B cell (primary cell): ENCODE results near the gene ANAPC10. TPM values are rescaled to one million over a fixed set of nuclear protein-coding genes. Genes with fewer than 3 reads are reported as not detected.

Experiments
- ATAC-seq: fragments of 200-7000 bp; cut with Tn5 transposase; one replicate; pipeline ENCODE4 v1.10.0; 2021; ENCODE audit warnings: low read depth, mild to moderate bottlenecking, moderate number of reproducible peaks, moderate library complexity
- CTCF ChIA-PET: fragments of 350-600 bp; sonication (Branson Sonifier 250); formaldehyde crosslinking; loops from one replicate; lab custom pipeline; 2021; ENCODE audit warnings: antibody characterized with exemption, inconsistent platforms; lab: Charles Lee
- POLR2A ChIA-PET: fragments of 350-600 bp; sonication (Branson Sonifier 250); formaldehyde crosslinking; loops from one replicate; lab custom pipeline; 2021; ENCODE audit warnings: antibody characterized with exemption; lab: Charles Lee
- DNase-seq: peaks from one replicate; pipeline ENCODE4 v3.0.0; 2013
- H2AFZ ChIP-seq: 2 replicates; pipeline ENCODE4 v1.6.1; 2012; ENCODE audit warnings: mild to moderate bottlenecking, low read depth, low read length; ENCODE audit not compliant: insufficient read depth, poor library complexity, severe bottlenecking
- H3K27ac ChIP-seq, 2 donors: 1 replicate in 1 of 2; 2 replicates in 1 of 2; pipeline ENCODE4 v1.5.1; 2012 to 2013; ENCODE audit warnings: low read length in 2 of 2, mild to moderate bottlenecking in 2 of 2, moderate library complexity in 1 of 2
- H3K27me3 ChIP-seq, 4 experiments: fragments of 200-600 bp in 1 of 4; sonication (generic) in 1 of 4; replicated peaks in 1 of 4; 1 replicate in 2 of 4; 2 replicates in 2 of 4; pipeline versions ENCODE4 v1.6.1 to v1.7.0; 2013 to 2016; ENCODE audit warnings: low read length in 3 of 4, mild to moderate bottlenecking in 2 of 4, mixed read lengths in 1 of 4, moderate library complexity in 1 of 4; ENCODE audit not compliant: insufficient read depth in 4 of 4, control insufficient read depth in 3 of 4; ENCODE audit errors: control extremely low read depth in 1 of 4
- H3K36me3 ChIP-seq, 2 experiments: replicated peaks in 1 of 2; 1 replicate in 1 of 2; 2 replicates in 1 of 2; pipeline versions ENCODE4 v1.6.1 to v1.7.1; 2013; ENCODE audit warnings: low read length in 1 of 2; ENCODE audit not compliant: insufficient read depth in 2 of 2, control insufficient read depth in 1 of 2; ENCODE audit errors: control extremely low read depth in 1 of 2, extremely low read depth in 1 of 2
- H3K4me1 ChIP-seq, 2 donors: fragments of 200-600 bp in 1 of 2; sonication (generic) in 1 of 2; 1 replicate in 1 of 2; 2 replicates in 1 of 2; pipeline versions ENCODE4 v1.5.1 to v1.6.1; 2013 to 2017; ENCODE audit warnings: low read length in 2 of 2; ENCODE audit not compliant: control insufficient read depth in 2 of 2, insufficient read depth in 2 of 2
- H3K4me2 ChIP-seq: replicated peaks from 2 replicates; pipeline ENCODE3; 2012; ENCODE audit warnings: mild to moderate bottlenecking, low read depth, low read length; ENCODE audit not compliant: poor library complexity, severe bottlenecking
- H3K4me3 ChIP-seq, 5 experiments: fragments of 200-600 bp in 1 of 5; sonication (generic) in 1 of 5; 1 replicate in 3 of 5; 2 replicates in 2 of 5; pipeline versions ENCODE4 v1.5.1 to v1.7.0; 2011 to 2016; ENCODE audit warnings: low read length in 4 of 5, mild to moderate bottlenecking in 4 of 5, low read depth in 2 of 5, control low read depth in 1 of 5, moderate library complexity in 1 of 5; ENCODE audit not compliant: insufficient read depth in 1 of 5; ENCODE audit errors: control extremely low read depth in 1 of 5, extremely low read depth in 1 of 5
- H3K79me2 ChIP-seq: fragments of 200-600 bp; sonication (generic); one replicate; pipeline ENCODE4 v1.6.0; 2016; ENCODE audit warnings: low read length; ENCODE audit not compliant: control insufficient read depth, insufficient read depth
- H3K9ac ChIP-seq: fragments of 200-600 bp; sonication (generic); 2 replicates; pipeline ENCODE4 v1.6.1; 2017; ENCODE audit warnings: mild to moderate bottlenecking, low read length, moderate library complexity
- H3K9me3 ChIP-seq, 3 donors: one replicate each; pipeline versions ENCODE4 v1.6.1 to v1.7.1; 2013; ENCODE audit warnings: low read length in 2 of 3; ENCODE audit not compliant: control insufficient read depth in 2 of 3, insufficient read depth in 1 of 3; ENCODE audit errors: control extremely low read depth in 1 of 3
- H4K20me1 ChIP-seq: 2 replicates; pipeline ENCODE4 v1.6.0; 2012; ENCODE audit warnings: mild to moderate bottlenecking, low read length; ENCODE audit not compliant: insufficient read depth, control insufficient read depth, poor library complexity, severe bottlenecking
- H3K27ac Mint-ChIP-seq: one replicate; pipeline ENCODE4 v1.8.0; 2021; ENCODE audit warnings: mixed read lengths
- H3K27me3 Mint-ChIP-seq: one replicate; pipeline ENCODE4 v1.8.0; 2021; ENCODE audit warnings: mixed read lengths
- H3K4me1 Mint-ChIP-seq: one replicate; pipeline ENCODE4 v1.8.0; 2021; ENCODE audit warnings: mixed read lengths
- H3K4me3 Mint-ChIP-seq: one replicate; pipeline ENCODE4 v1.8.0; 2021; ENCODE audit warnings: mixed read lengths
- H3K9me3 Mint-ChIP-seq: one replicate; pipeline ENCODE4 v1.8.0; 2022; ENCODE audit warnings: mixed read lengths; ENCODE audit not compliant: insufficient read depth
- EZH2 ChIP-seq: IDR thresholded peaks from 2 replicates; pipeline ENCODE4 v1.6.1; 2012; ENCODE audit warnings: borderline replicate concordance, low read depth, mild to moderate bottlenecking, moderate library complexity, low read length; ENCODE audit not compliant: insufficient read depth, poor library complexity, severe bottlenecking
- WGBS: methylation state at CpG from one replicate; pipeline ENCODE4 v1.1.5; 2013; ENCODE audit warnings: missing lambda C conversion rate; ENCODE audit not compliant: insufficient coverage; 5-methylcytosine and 5-hydroxymethylcytosine counted together
- intact Hi-C: fragments of 100-400 bp; cut with micrococcal nuclease; formaldehyde crosslinking; loops from one replicate; pipeline ENCODE4 v1.10.0; 2022
- polyA plus RNA-seq: library from polyadenylated mRNA; depleted of rRNA; stranded (reverse); fragments of >200 nt; gene quantifications from 2 replicates; pipeline ENCODE4 v1.2.3, GENCODE V29; 2012
- total RNA-seq, 2 donors: library from RNA; stranded (reverse); fragments of 120-200 nt in 1 of 2; gene quantifications; 1 replicate in 1 of 2; 2 replicates in 1 of 2; pipeline versions ENCODE4 v1.2.3 to v1.2.4, GENCODE V29; 2013 to 2022
- TF ChIP-seq, protein P1 (sequence below): fragments of 200-600 bp; IDR thresholded peaks from one replicate; pipeline ENCODE4 v1.8.0; 2022; ENCODE audit warnings: antibody characterized with exemption, mild to moderate bottlenecking

ANAPC10 gene
- total and polyA plus RNA-seq, 2 donors (not counting 1 experiment from before 2014, with no cell fraction given), result 17.4 to 18.9 TPM

DNA sequence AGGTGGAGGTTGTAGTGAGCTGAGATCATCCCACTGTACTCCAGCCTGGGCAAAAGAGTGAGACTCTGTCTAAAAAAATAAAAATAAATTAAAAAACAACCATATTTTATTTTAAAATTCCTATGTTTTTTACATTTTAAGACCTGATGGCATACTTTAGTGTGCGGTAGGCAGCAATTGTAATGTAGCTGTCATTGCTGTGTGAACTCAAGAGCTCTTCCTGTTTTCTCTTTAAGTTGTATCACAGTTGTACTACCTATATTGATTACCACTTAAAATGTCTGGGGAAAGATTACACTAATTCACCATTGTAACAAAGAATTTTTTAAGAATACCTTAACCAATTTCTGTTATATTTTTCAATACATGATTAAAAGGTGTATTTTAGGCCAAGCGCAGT lies 27.4 kb upstream of the ANAPC10 start:
- Histone ChIP-seq H3K4me1 (no peaks in the 10 kb centered on the region), H3K4me3 (no peak overlapping the region), H3K36me3 (peaks cover 17 to 58% of the 10 kb centered on the region in 2 experiments), H4K20me1 (no peaks in the 10 kb centered on the region), H2AFZ (no peak overlapping the region), H3K4me2 (no peak overlapping the region), H3K9ac (no peak overlapping the region), H3K27me3 (no peaks in the 10 kb centered on the region), H3K79me2 (no peaks in the 10 kb centered on the region), H3K9me3 (no peaks in the 10 kb centered on the region), H3K27ac (no peak overlapping the region)
- ChIA-PET CTCF (interaction anchor here (0.7 kb wide), 1 partner anchor 108 kb away, joined by 3 read pairs; no protein-coding TSS in a partner anchor), POLR2A (no interaction called here)
- intact Hi-C loops, result loop anchor here (2.0 kb wide), 1 partner anchor 17 kb away; no protein-coding TSS in a partner anchor
- TF ChIP-seq, protein P1, sequence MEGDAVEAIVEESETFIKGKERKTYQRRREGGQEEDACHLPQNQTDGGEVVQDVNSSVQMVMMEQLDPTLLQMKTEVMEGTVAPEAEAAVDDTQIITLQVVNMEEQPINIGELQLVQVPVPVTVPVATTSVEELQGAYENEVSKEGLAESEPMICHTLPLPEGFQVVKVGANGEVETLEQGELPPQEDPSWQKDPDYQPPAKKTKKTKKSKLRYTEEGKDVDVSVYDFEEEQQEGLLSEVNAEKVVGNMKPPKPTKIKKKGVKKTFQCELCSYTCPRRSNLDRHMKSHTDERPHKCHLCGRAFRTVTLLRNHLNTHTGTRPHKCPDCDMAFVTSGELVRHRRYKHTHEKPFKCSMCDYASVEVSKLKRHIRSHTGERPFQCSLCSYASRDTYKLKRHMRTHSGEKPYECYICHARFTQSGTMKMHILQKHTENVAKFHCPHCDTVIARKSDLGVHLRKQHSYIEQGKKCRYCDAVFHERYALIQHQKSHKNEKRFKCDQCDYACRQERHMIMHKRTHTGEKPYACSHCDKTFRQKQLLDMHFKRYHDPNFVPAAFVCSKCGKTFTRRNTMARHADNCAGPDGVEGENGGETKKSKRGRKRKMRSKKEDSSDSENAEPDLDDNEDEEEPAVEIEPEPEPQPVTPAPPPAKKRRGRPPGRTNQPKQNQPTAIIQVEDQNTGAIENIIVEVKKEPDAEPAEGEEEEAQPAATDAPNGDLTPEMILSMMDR, result no peak
- TF ChIP-seq EZH2, result no peak
- WGBS, result no CpG with 5 or more reads among the region's 2 CpGs
- H3K27ac Mint-ChIP-seq, result no peak overlapping the region
- no peaks in the 10 kb centered on the region for H3K9me3 Mint-ChIP-seq
- H3K27me3 Mint-ChIP-seq, result no peaks in the 10 kb centered on the region
- DNase-seq (no peak), ATAC-seq (no peak)
- no peak overlapping the region for H3K4me3 Mint-ChIP-seq
- no peaks in the 10 kb centered on the region for H3K4me1 Mint-ChIP-seq

DNA sequence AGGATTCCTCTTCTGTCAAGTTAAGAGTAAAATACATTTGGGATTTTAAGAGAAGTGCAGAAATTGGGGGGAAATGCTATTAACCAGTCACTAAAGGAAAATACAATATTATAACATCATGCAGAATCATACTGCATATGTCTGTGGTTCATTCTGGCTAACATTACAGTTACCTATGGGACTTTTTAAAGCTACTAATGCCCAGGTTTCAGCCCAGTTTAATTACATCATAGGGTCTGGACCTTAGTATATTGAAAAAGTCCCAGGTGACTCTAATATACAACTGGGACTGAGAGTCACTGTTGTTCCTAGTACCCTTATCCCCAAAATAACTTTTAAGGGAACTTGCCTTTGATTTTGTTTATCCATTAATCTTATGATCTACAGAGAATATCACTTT lies 10.1 kb upstream of the ANAPC10 start:
- POLR2A ChIA-PET, result no interaction called here
- no peak for ATAC-seq
- no peak overlapping the region for H3K4me3 Mint-ChIP-seq
- peaks cover 9 to 67% of the 10 kb centered on the region in 2 experiments for H3K36me3 ChIP-seq
- H3K9me3 Mint-ChIP-seq, result no peaks in the 10 kb centered on the region
- peaks cover 4 to 6% of the 10 kb centered on the region in 2 donors for H3K4me1 ChIP-seq
- no peak overlapping the region for H3K9ac ChIP-seq
- no peak overlapping the region for H3K4me3 ChIP-seq
- peaks cover 15% of the 10 kb centered on the region for H3K79me2 ChIP-seq
- H3K9me3 ChIP-seq, result no peaks in the 10 kb centered on the region
- no peak overlapping the region for H3K4me2 ChIP-seq
- no peak for DNase-seq
- peaks cover 10% of the 10 kb centered on the region for H3K4me1 Mint-ChIP-seq
- no peak overlapping the region for H3K27ac Mint-ChIP-seq
- TF ChIP-seq, protein P1, result no peak
- TF ChIP-seq EZH2, result no peak
- peaks cover 7% of the 10 kb centered on the region for H4K20me1 ChIP-seq
- H3K27me3 ChIP-seq, result no peaks in the 10 kb centered on the region
- H3K27me3 Mint-ChIP-seq, result no peaks in the 10 kb centered on the region
- intact Hi-C loops, result loop anchor here (2.0 kb wide), 1 partner anchor 17 kb away; no protein-coding TSS in a partner anchor
- CTCF ChIA-PET, result no interaction called here
- H3K27ac ChIP-seq, result no peak overlapping the region
- no peak overlapping the region for H2AFZ ChIP-seq
